HepG2 (cell line): ENCODE data around the gene KATNAL1. TPM values are rescaled to one million over a fixed set of nuclear protein-coding genes. Genes with fewer than 3 reads are reported as not detected.

Source experiments
- ARNT2 ChIP-seq: sonication (generic); formaldehyde crosslinking; IDR thresholded peaks from 2 replicates; pipeline ENCODE4 v1.8.0; 2022; ENCODE audit warnings: mild to moderate bottlenecking, low read depth, missing genetic modification reagents, moderate library complexity
- CBX1 ChIP-seq: IDR thresholded peaks from one replicate; pipeline ENCODE4 v1.6.1; 2016; ENCODE audit warnings: antibody characterized with exemption, low read depth
- GATAD2A ChIP-seq: IDR thresholded peaks from 2 replicates; pipeline ENCODE4 v1.6.1; 2016
- HMGXB3 ChIP-seq: sonication (generic); formaldehyde crosslinking; IDR thresholded peaks from 2 replicates; pipeline ENCODE4 v1.4.0; 2020; ENCODE audit warnings: missing genetic modification reagents, borderline replicate concordance
- HNRNPLL ChIP-seq: fragments of 200-400 bp; formaldehyde crosslinking; IDR thresholded peaks from 2 replicates; pipeline ENCODE4 v1.6.1; 2017; ENCODE audit warnings: mild to moderate bottlenecking, low read depth, low read length; ENCODE audit not compliant: poor library complexity, severe bottlenecking
- KAT8 ChIP-seq: IDR thresholded peaks from 2 replicates; pipeline ENCODE4 v1.6.1; 2016; ENCODE audit warnings: missing genetic modification reagents, missing compliant biosample characterization
- MAX ChIP-seq: IDR thresholded peaks from 2 replicates; pipeline ENCODE4 v1.6.1; 2012; ENCODE audit warnings: inconsistent platforms
- MYNN ChIP-seq: sonication (generic); formaldehyde crosslinking; IDR thresholded peaks from 2 replicates; pipeline ENCODE4 v1.4.0; 2020; ENCODE audit warnings: mild to moderate bottlenecking, low read depth, missing genetic modification reagents
- NFIC ChIP-seq: IDR thresholded peaks from 2 replicates; pipeline ENCODE4 v1.6.1; 2012; ENCODE audit warnings: mild to moderate bottlenecking, low read length, inconsistent platforms
- SRSF9 ChIP-seq: fragments of 200-400 bp; formaldehyde crosslinking; IDR thresholded peaks from 2 replicates; pipeline ENCODE4 v1.6.1; 2018; ENCODE audit warnings: borderline replicate concordance, mild to moderate bottlenecking, low read depth, low read length; ENCODE audit not compliant: insufficient read depth, poor library complexity, severe bottlenecking
- TAF15 ChIP-seq: fragments of 200-400 bp; formaldehyde crosslinking; IDR thresholded peaks from one replicate; pipeline ENCODE4 v1.6.1; 2018; ENCODE audit warnings: mild to moderate bottlenecking, low read depth, low read length; ENCODE audit not compliant: poor library complexity, severe bottlenecking
- TRIM22 ChIP-seq: fragments of 450-650 bp; IDR thresholded peaks from 2 replicates; pipeline ENCODE4 v1.6.1; 2017
- YY1 ChIP-seq: IDR thresholded peaks from 2 replicates; pipeline ENCODE4 v1.6.1; 2011; ENCODE audit warnings: low read length, low read depth, moderate library complexity, mild to moderate bottlenecking; ENCODE audit not compliant: insufficient read depth, insufficient replicate concordance
- ZKSCAN5 ChIP-seq: sonication (generic); formaldehyde crosslinking; IDR thresholded peaks from 2 replicates; pipeline ENCODE4 v1.5.1; 2020; ENCODE audit warnings: mild to moderate bottlenecking, missing genetic modification reagents
- ZNF18 ChIP-seq: sonication (generic); formaldehyde crosslinking; IDR thresholded peaks from 2 replicates; pipeline ENCODE4 v1.8.0; 2022; ENCODE audit warnings: mild to moderate bottlenecking, missing genetic modification reagents; ENCODE audit not compliant: insufficient replicate concordance
- ZNF513 ChIP-seq: sonication (generic); formaldehyde crosslinking; conservative IDR thresholded peaks from 2 replicates; pipeline ENCODE4 v1.5.0; 2020; ENCODE audit warnings: missing genetic modification reagents
- ZNF562 ChIP-seq: sonication (generic); formaldehyde crosslinking; IDR thresholded peaks from 2 replicates; pipeline ENCODE4 v1.8.0; 2022; ENCODE audit warnings: missing genetic modification reagents, borderline replicate concordance
- ZNF570 ChIP-seq: sonication (generic); formaldehyde crosslinking; IDR thresholded peaks from 2 replicates; pipeline ENCODE4 v1.4.0; 2020; ENCODE audit warnings: mild to moderate bottlenecking, missing genetic modification reagents, borderline replicate concordance
- ZNF629 ChIP-seq: sonication (generic); formaldehyde crosslinking; conservative IDR thresholded peaks from 2 replicates; pipeline ENCODE4 v1.5.0; 2020; ENCODE audit warnings: missing genetic modification reagents
- ZNF7 ChIP-seq: IDR thresholded peaks from 2 replicates; pipeline ENCODE4 v1.6.1; 2016; ENCODE audit warnings: missing biosample characterization, missing genetic modification reagents
- ZNF816 ChIP-seq: sonication (generic); formaldehyde crosslinking; IDR thresholded peaks from 2 replicates; pipeline ENCODE4 v1.8.0; 2022; ENCODE audit warnings: missing genetic modification reagents, mild to moderate bottlenecking, borderline replicate concordance
- ZNF841 ChIP-seq: sonication (generic); formaldehyde crosslinking; IDR thresholded peaks from 2 replicates; pipeline ENCODE4 v1.8.1; 2023; ENCODE audit warnings: missing genetic modification reagents, borderline replicate concordance
- polyA plus RNA-seq, 8 experiments: library from polyadenylated mRNA; depleted of rRNA in 3 of 8; stranded (reverse) in 7 of 8; unstranded in 1 of 8; fragments of >200 nt; fragmentation: Illumina TruSeq in 4 of 8; extraction: Trizol in 4 of 8; gene quantifications; 2 replicates each; pipeline versions ENCODE4 v1.2.1 to v1.2.3, GENCODE V29; 2011 to 2016; ENCODE audit warnings: low read depth in 4 of 8, missing spikeins in 1 of 8, mixed read lengths in 1 of 8; ENCODE audit not compliant: insufficient read depth in 1 of 8
- total RNA-seq, 5 experiments: library from RNA; depleted of rRNA; stranded (reverse); fragments of >200 nt; fragmentation: Illumina TruSeq; extraction: Trizol; gene quantifications; 2 replicates each; pipeline ENCODE4 v1.2.3, GENCODE V29; 2016; ENCODE audit warnings: low read depth in 1 of 5

The KATNAL1 gene
- total and polyA plus RNA-seq, 2 of the 13 experiments (the other 11 are each of a cell fraction or from before 2014, with no cell fraction given), result 3.2 to 11.8 TPM

GRCh38 chr13:30306762-30307193, 573 bp downstream of the KATNAL1 start (continued):
- TF ChIP-seq TRIM22 (no peak), SRSF9 (no peak), ARNT2 (CRISPR knock-in tag) (no peak; the same call in 1 of the 2 replicates), ZNF570 (no peak), CBX1 (no peak), MYNN (no peak), MAX (no peak), ZKSCAN5 (CRISPR knock-in tag) (no peak), YY1 (no peak), ZNF7 (no peak), ZNF513 (CRISPR knock-in tag) (no peak), ZNF562 (CRISPR knock-in tag) (no peak), TAF15 (no peak), ZNF841 (CRISPR knock-in tag) (no peak), ZNF629 (CRISPR knock-in tag) (no peak), KAT8 (CRISPR knock-in tag) (0 out of 2 replicates have a peak, but pooled peaks have one; percentile 28), HNRNPLL (no peak), ZNF18 (CRISPR knock-in tag) (no peak), NFIC (no peak), HMGXB3 (CRISPR knock-in tag) (no peak), GATAD2A (CRISPR knock-in tag) (0 out of 2 replicates have a peak, but pooled peaks have one; percentile 12), ZNF816 (no peak)
